Testis (tissue), 2 donors: ENCODE measurements around the gene INPP4A.

Source experiments
- POLR2A ChIP-seq: fragments of 450-650 bp; IDR thresholded peaks from one replicate; pipeline ENCODE4 v1.6.1; 2017; ENCODE audit warnings: antibody characterized with exemption, mild to moderate bottlenecking, moderate library complexity
- TF ChIP-seq, protein P1 (sequence below), 3 experiments: fragments of 450-650 bp in 2 of 3; fragments of 200-600 bp in 1 of 3; sonication (generic) in 1 of 3; IDR thresholded peaks; one replicate each; pipeline ENCODE4 v1.5.1; 2016 to 2019; ENCODE audit warnings: antibody characterized with exemption in 3 of 3, mild to moderate bottlenecking in 2 of 3, moderate library complexity in 1 of 3

DNA sequence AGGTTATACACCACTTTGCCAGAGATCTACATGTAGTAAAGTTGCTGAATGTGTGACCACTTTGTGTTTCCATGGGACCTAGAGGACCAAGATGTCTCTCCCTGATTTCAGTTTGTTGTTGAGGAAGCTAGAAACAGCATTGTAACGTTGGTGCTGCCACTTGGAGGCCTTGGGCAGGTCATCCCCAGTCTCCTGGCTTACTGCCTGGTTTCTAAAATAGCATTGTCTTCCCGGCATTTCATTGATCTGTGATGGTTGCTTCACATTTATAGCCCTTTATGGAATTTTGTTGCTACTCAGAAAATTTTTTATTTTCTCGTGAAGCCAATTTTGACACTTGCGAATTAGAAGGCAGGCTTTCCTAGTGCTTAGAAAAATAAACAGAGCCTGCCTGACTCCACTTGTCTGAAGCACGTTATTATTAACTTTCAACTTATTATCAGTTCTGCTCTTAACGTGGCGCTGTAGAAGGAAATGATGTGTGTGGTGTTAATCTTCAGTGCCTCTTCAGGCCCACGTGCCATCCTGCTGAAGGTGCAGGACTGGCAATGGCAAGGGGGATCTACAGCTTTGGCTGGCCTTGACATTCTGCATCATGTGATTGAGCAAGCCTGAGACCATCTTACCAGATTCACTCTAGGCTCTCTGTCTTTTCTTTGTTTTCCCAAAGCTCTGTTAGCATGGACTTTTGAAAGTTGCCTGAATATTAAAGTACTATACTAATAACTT lies 59.9 kb downstream of the INPP4A start:
- TF ChIP-seq, protein P1, sequence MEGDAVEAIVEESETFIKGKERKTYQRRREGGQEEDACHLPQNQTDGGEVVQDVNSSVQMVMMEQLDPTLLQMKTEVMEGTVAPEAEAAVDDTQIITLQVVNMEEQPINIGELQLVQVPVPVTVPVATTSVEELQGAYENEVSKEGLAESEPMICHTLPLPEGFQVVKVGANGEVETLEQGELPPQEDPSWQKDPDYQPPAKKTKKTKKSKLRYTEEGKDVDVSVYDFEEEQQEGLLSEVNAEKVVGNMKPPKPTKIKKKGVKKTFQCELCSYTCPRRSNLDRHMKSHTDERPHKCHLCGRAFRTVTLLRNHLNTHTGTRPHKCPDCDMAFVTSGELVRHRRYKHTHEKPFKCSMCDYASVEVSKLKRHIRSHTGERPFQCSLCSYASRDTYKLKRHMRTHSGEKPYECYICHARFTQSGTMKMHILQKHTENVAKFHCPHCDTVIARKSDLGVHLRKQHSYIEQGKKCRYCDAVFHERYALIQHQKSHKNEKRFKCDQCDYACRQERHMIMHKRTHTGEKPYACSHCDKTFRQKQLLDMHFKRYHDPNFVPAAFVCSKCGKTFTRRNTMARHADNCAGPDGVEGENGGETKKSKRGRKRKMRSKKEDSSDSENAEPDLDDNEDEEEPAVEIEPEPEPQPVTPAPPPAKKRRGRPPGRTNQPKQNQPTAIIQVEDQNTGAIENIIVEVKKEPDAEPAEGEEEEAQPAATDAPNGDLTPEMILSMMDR (IDR thresholded peaks at IDR 0.05): no peak
- TF ChIP-seq POLR2A: no peak
